HepG2 (cell line): ENCODE data around the gene FGA. TPM values are rescaled to one million over a fixed set of nuclear protein-coding genes. Genes with fewer than 3 reads are reported as not detected.

ENCODE experiments used
- CBFB ChIP-seq: sonication (generic); formaldehyde crosslinking; IDR thresholded peaks from 2 replicates; pipeline ENCODE4 v1.4.0; 2020; ENCODE audit warnings: missing genetic modification reagents
- CREM ChIP-seq, 2 experiments: sonication (generic) in 1 of 2; formaldehyde crosslinking in 1 of 2; IDR thresholded peaks; 2 replicates each; pipeline versions ENCODE4 v1.4.0 to v1.6.1; 2016 to 2020; ENCODE audit warnings: antibody characterized with exemption in 1 of 2, mild to moderate bottlenecking in 1 of 2, missing genetic modification reagents in 1 of 2
- DNMT3B ChIP-seq: conservative IDR thresholded peaks from 2 replicates; pipeline ENCODE4 v1.6.1; 2016; ENCODE audit warnings: missing biosample characterization, control low read depth
- HNF4G ChIP-seq, 2 experiments: sonication (generic) in 1 of 2; formaldehyde crosslinking in 1 of 2; IDR thresholded peaks; 2 replicates each; pipeline versions ENCODE4 v1.4.0 to v1.6.1; 2011 to 2020; ENCODE audit warnings: borderline replicate concordance in 2 of 2, low read depth in 2 of 2, mild to moderate bottlenecking in 2 of 2, low read length in 1 of 2, missing genetic modification reagents in 1 of 2, moderate library complexity in 1 of 2
- IRF2 ChIP-seq: IDR thresholded peaks from 2 replicates; pipeline ENCODE4 v1.6.1; 2018; ENCODE audit warnings: missing genetic modification reagents, missing compliant biosample characterization
- MED1 ChIP-seq: sonication (generic); formaldehyde crosslinking; IDR thresholded peaks from 2 replicates; pipeline ENCODE4 v1.4.0; 2020; ENCODE audit warnings: missing genetic modification reagents
- MED8 ChIP-seq: sonication (generic); formaldehyde crosslinking; IDR thresholded peaks from 2 replicates; pipeline ENCODE4 v1.8.1; 2023; ENCODE audit warnings: mild to moderate bottlenecking, missing genetic modification reagents; ENCODE audit not compliant: insufficient replicate concordance
- NFKB2 ChIP-seq: sonication (generic); formaldehyde crosslinking; IDR thresholded peaks from 2 replicates; pipeline ENCODE4 v1.4.0; 2020; ENCODE audit warnings: missing genetic modification reagents, borderline replicate concordance
- NRL ChIP-seq: sonication (generic); formaldehyde crosslinking; IDR thresholded peaks from 2 replicates; pipeline ENCODE4 v1.5.0; 2020; ENCODE audit warnings: missing genetic modification reagents, mild to moderate bottlenecking, moderate library complexity, borderline replicate concordance
- PITX1 ChIP-seq: sonication (generic); formaldehyde crosslinking; IDR thresholded peaks from 2 replicates; pipeline ENCODE4 v1.5.1; 2020; ENCODE audit warnings: mild to moderate bottlenecking, missing genetic modification reagents
- SP2 ChIP-seq: sonication (generic); formaldehyde crosslinking; IDR thresholded peaks from 2 replicates; pipeline ENCODE4 v1.5.1; 2020; ENCODE audit warnings: mild to moderate bottlenecking, missing genetic modification reagents
- ZC3H13 ChIP-seq: sonication (generic); formaldehyde crosslinking; IDR thresholded peaks from 2 replicates; pipeline ENCODE4 v1.8.1; 2023; ENCODE audit warnings: mild to moderate bottlenecking, missing genetic modification reagents, moderate library complexity
- ZNF335 ChIP-seq: sonication (generic); formaldehyde crosslinking; IDR thresholded peaks from 2 replicates; pipeline ENCODE4 v1.4.0; 2020; ENCODE audit warnings: missing genetic modification reagents
- ZNF672 ChIP-seq: sonication (generic); formaldehyde crosslinking; IDR thresholded peaks from 2 replicates; pipeline ENCODE4 v1.8.1; 2022; ENCODE audit warnings: missing genetic modification reagents
- polyA plus RNA-seq, 8 experiments: library from polyadenylated mRNA; depleted of rRNA in 3 of 8; stranded (reverse) in 7 of 8; unstranded in 1 of 8; fragments of >200 nt; fragmentation: Illumina TruSeq in 4 of 8; extraction: Trizol in 4 of 8; gene quantifications; 2 replicates each; pipeline versions ENCODE4 v1.2.1 to v1.2.3, GENCODE V29; 2011 to 2016; ENCODE audit warnings: low read depth in 4 of 8, missing spikeins in 1 of 8, mixed read lengths in 1 of 8; ENCODE audit not compliant: insufficient read depth in 1 of 8
- total RNA-seq, 5 experiments: library from RNA; depleted of rRNA; stranded (reverse); fragments of >200 nt; fragmentation: Illumina TruSeq; extraction: Trizol; gene quantifications; 2 replicates each; pipeline ENCODE4 v1.2.3, GENCODE V29; 2016; ENCODE audit warnings: low read depth in 1 of 5
- TF ChIP-seq, protein P1 (sequence below): sonication (generic); formaldehyde crosslinking; IDR thresholded peaks from 2 replicates; pipeline ENCODE4 v1.4.0; 2020; ENCODE audit warnings: missing genetic modification reagents, borderline replicate concordance
- TF ChIP-seq, protein P2 (sequence below): sonication (generic); formaldehyde crosslinking; IDR thresholded peaks from 2 replicates; pipeline ENCODE4 v1.4.0; 2020; ENCODE audit warnings: missing genetic modification reagents
- TF ChIP-seq, protein P3 (sequence below): IDR thresholded peaks from 2 replicates; pipeline ENCODE4 v1.6.1; 2012; ENCODE audit warnings: inconsistent platforms
- TF ChIP-seq, protein P4 (sequence below), 2 experiments: sonication (generic) in 1 of 2; formaldehyde crosslinking in 1 of 2; IDR thresholded peaks; 2 replicates each; pipeline versions ENCODE4 v1.4.0 to v1.6.1; 2016 to 2020; ENCODE audit warnings: borderline replicate concordance in 1 of 2, low read depth in 1 of 2, mild to moderate bottlenecking in 1 of 2, missing genetic modification reagents in 1 of 2

FGA gene
- total and polyA plus RNA-seq, 2 of the 13 experiments (the other 11 are each of a cell fraction or from before 2014, with no cell fraction given) = 640 to 1,523 TPM

- TF ChIP-seq, protein P1, sequence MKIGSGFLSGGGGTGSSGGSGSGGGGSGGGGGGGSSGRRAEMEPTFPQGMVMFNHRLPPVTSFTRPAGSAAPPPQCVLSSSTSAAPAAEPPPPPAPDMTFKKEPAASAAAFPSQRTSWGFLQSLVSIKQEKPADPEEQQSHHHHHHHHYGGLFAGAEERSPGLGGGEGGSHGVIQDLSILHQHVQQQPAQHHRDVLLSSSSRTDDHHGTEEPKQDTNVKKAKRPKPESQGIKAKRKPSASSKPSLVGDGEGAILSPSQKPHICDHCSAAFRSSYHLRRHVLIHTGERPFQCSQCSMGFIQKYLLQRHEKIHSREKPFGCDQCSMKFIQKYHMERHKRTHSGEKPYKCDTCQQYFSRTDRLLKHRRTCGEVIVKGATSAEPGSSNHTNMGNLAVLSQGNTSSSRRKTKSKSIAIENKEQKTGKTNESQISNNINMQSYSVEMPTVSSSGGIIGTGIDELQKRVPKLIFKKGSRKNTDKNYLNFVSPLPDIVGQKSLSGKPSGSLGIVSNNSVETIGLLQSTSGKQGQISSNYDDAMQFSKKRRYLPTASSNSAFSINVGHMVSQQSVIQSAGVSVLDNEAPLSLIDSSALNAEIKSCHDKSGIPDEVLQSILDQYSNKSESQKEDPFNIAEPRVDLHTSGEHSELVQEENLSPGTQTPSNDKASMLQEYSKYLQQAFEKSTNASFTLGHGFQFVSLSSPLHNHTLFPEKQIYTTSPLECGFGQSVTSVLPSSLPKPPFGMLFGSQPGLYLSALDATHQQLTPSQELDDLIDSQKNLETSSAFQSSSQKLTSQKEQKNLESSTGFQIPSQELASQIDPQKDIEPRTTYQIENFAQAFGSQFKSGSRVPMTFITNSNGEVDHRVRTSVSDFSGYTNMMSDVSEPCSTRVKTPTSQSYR = no peak
- TF ChIP-seq HNF4G (IDR thresholded peaks at IDR 0.05; ENCODE audit: borderline replicate concordance, low read depth, low read length) (peak; percentile 98), HNF4G (CRISPR knock-in tag; IDR thresholded peaks at IDR 0.05; ENCODE audit: borderline replicate concordance, low read depth) (peak; percentile 46; the same call in 1 of the 2 replicates), NFKB2 (CRISPR knock-in tag) (no peak), ZNF335 (CRISPR knock-in tag) (no peak), NRL (CRISPR knock-in tag) (no peak), DNMT3B (CRISPR knock-in tag) (peak; percentile 60; the same call in 1 of the 2 replicates), PITX1 (peak; percentile 89), CREM (IDR thresholded peaks at IDR 0.05) (peak; percentile 98), CREM (CRISPR knock-in tag; IDR thresholded peaks at IDR 0.05) (no peak), SP2 (CRISPR knock-in tag) (no peak), ZC3H13 (CRISPR knock-in tag) (no peak), MED8 (peak; percentile 74), ZNF672 (CRISPR knock-in tag) (no peak), MED1 (CRISPR knock-in tag) (peak; percentile 98), CBFB (CRISPR knock-in tag) (0 out of 2 replicates have a peak, but pooled peaks have one; percentile 24), IRF2 (CRISPR knock-in tag) (peak; percentile 45; the same call in 1 of the 2 replicates)
- TF ChIP-seq, protein P2, sequence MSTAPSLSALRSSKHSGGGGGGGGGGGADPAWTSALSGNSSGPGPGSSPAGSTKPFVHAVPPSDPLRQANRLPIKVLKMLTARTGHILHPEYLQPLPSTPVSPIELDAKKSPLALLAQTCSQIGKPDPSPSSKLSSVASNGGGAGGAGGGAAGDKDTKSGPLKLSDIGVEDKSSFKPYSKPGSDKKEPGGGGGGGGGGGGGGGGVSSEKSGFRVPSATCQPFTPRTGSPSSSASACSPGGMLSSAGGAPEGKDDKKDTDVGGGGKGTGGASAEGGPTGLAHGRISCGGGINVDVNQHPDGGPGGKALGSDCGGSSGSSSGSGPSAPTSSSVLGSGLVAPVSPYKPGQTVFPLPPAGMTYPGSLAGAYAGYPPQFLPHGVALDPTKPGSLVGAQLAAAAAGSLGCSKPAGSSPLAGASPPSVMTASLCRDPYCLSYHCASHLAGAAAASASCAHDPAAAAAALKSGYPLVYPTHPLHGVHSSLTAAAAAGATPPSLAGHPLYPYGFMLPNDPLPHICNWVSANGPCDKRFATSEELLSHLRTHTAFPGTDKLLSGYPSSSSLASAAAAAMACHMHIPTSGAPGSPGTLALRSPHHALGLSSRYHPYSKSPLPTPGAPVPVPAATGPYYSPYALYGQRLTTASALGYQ (CRISPR knock-in tag) = peak; percentile 97
- TF ChIP-seq, protein P3, sequence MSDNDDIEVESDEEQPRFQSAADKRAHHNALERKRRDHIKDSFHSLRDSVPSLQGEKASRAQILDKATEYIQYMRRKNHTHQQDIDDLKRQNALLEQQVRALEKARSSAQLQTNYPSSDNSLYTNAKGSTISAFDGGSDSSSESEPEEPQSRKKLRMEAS = peak; percentile 69
- TF ChIP-seq, protein P4, sequence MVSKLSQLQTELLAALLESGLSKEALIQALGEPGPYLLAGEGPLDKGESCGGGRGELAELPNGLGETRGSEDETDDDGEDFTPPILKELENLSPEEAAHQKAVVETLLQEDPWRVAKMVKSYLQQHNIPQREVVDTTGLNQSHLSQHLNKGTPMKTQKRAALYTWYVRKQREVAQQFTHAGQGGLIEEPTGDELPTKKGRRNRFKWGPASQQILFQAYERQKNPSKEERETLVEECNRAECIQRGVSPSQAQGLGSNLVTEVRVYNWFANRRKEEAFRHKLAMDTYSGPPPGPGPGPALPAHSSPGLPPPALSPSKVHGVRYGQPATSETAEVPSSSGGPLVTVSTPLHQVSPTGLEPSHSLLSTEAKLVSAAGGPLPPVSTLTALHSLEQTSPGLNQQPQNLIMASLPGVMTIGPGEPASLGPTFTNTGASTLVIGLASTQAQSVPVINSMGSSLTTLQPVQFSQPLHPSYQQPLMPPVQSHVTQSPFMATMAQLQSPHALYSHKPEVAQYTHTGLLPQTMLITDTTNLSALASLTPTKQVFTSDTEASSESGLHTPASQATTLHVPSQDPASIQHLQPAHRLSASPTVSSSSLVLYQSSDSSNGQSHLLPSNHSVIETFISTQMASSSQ (IDR thresholded peaks at IDR 0.05; ENCODE audit: low read depth) = peak; percentile 98
- TF ChIP-seq, protein P4 (CRISPR knock-in tag; IDR thresholded peaks at IDR 0.05; ENCODE audit: borderline replicate concordance) = peak; percentile 98
Observed at GRCh38 chr4:154597798-154598774, 7.5 kb upstream of the FGA start (continued).
